A549 (cell line): ENCODE data around the gene SLC22A13. TPM values are rescaled to one million over a fixed set of nuclear protein-coding genes. Genes with fewer than 3 reads are reported as not detected.

Experiments
- ATAC-seq, 2 experiments: fragments of 200-7000 bp in 1 of 2; fragments of >200 bp in 1 of 2; cut with Nextera tagmentation in 1 of 2; cut with Tn5 transposase in 1 of 2; 3 replicates each; pipeline versions ENCODE4 v1.8.0 to v1.9.1; 2018 to 2020; ENCODE audit warnings: mild to moderate bottlenecking in 1 of 2, moderate library complexity in 1 of 2
- CTCF ChIA-PET: fragments of 300-600 bp; sonication (Branson Sonifier 250); formaldehyde crosslinking; extraction: SDS; loops from one replicate; lab custom pipeline; 2021; ENCODE audit warnings: antibody characterized with exemption, inconsistent platforms; lab: Yijun Ruan, JAX
- POLR2A ChIA-PET: fragments of 350-600 bp; formaldehyde crosslinking; extraction: SDS; loops from one replicate; lab custom pipeline; 2021; ENCODE audit warnings: antibody characterized with exemption, inconsistent platforms; lab: Yijun Ruan, JAX
- DNase-seq, 2 experiments: peaks; one replicate each; pipeline versions ENCODE4 v3.0.0 to v3.0.0-alpha.2; 2011 to 2016; ENCODE audit warnings: low read depth in 1 of 2, low spot score in 1 of 2
- FAIRE-seq: peaks from 2 replicates; lab custom pipeline; 2011; peaks lifted over from hg19 to GRCh38; lab: Jason Lieb, UNC
- H3K27ac ChIP-seq, 2 experiments: fragments of >200 bp; sonication (Bioruptor Twin); formaldehyde crosslinking; 3 replicates each; pipeline ENCODE4 v1.5.1; 2016 to 2017
- H3K4me1 ChIP-seq: fragments of >200 bp; sonication (Bioruptor Twin); formaldehyde crosslinking; 3 replicates; pipeline ENCODE4 v1.6.1; 2016
- H3K4me2 ChIP-seq: fragments of >200 bp; sonication (Bioruptor Twin); formaldehyde crosslinking; 3 replicates; pipeline ENCODE4 v1.6.1; 2016
- H3K4me3 ChIP-seq: fragments of >200 bp; sonication (Bioruptor Twin); formaldehyde crosslinking; 3 replicates; pipeline ENCODE4 v1.5.1; 2016
- H3K9me3 ChIP-seq: fragments of >200 bp; sonication (Bioruptor Twin); formaldehyde crosslinking; 3 replicates; pipeline ENCODE4 v1.6.1; 2016
- CBX2 ChIP-seq: fragments of 200-600 bp; sonication (generic); IDR thresholded peaks from 2 replicates; pipeline ENCODE4 v1.6.1; 2016; ENCODE audit warnings: low read depth, mild to moderate bottlenecking, borderline replicate concordance
- CHD2 ChIP-seq: fragments of 150-350 bp; IDR thresholded peaks from 2 replicates; pipeline ENCODE4 v1.6.1; 2014; ENCODE audit warnings: low read length; ENCODE audit not compliant: partially characterized antibody
- CTCF ChIP-seq: fragments of >200 bp; sonication (Bioruptor Twin); formaldehyde crosslinking; IDR thresholded peaks from 3 replicates; pipeline ENCODE4 v1.5.1; 2016
- EHF ChIP-seq: fragments of 250-450 bp; sonication (Bioruptor Pico); IDR thresholded peaks from 2 replicates; pipeline ENCODE4 v1.5.0; 2020; ENCODE audit warnings: mild to moderate bottlenecking
- EHMT2 ChIP-seq: fragments of 200-600 bp; sonication (generic); IDR thresholded peaks from 2 replicates; pipeline ENCODE4 v1.6.1; 2016; ENCODE audit warnings: antibody characterized with exemption, low read depth, mild to moderate bottlenecking, moderate library complexity
- EP300 ChIP-seq, 2 experiments: fragments of >200 bp; sonication (Bioruptor Twin); formaldehyde crosslinking; IDR thresholded peaks; 2 replicates in 1 of 2; 3 replicates in 1 of 2; pipeline ENCODE4 v1.6.1; 2016 to 2017
- HOXA7 ChIP-seq: fragments of 250-450 bp; sonication (Bioruptor Pico); IDR thresholded peaks from 2 replicates; pipeline ENCODE4 v1.5.0; 2020; ENCODE audit warnings: mild to moderate bottlenecking, moderate library complexity
- KDM5A ChIP-seq: fragments of 200-600 bp; sonication (generic); IDR thresholded peaks from 2 replicates; pipeline ENCODE4 v1.6.1; 2016; ENCODE audit warnings: antibody characterized with exemption, mild to moderate bottlenecking
- MAZ ChIP-seq: fragments of 150-350 bp; IDR thresholded peaks from 2 replicates; pipeline ENCODE4 v1.6.1; 2014; ENCODE audit warnings: antibody characterized with exemption, low read depth, low read length, borderline replicate concordance
- MYC ChIP-seq: IDR thresholded peaks from 2 replicates; pipeline ENCODE4 v1.6.1; 2012; ENCODE audit warnings: mild to moderate bottlenecking, inconsistent platforms, low read length, improper control_type of control experiment, borderline replicate concordance
- RAD21 ChIP-seq, 2 experiments: fragments of >200 bp in 1 of 2; sonication (Bioruptor Twin) in 1 of 2; formaldehyde crosslinking in 1 of 2; IDR thresholded peaks in 1 of 2; conservative IDR thresholded peaks in 1 of 2; 2 replicates in 1 of 2; 3 replicates in 1 of 2; pipeline ENCODE4 v1.6.1; 2012 to 2018; ENCODE audit warnings: inconsistent platforms in 1 of 2
- REST ChIP-seq: fragments of 200-600 bp; sonication (generic); IDR thresholded peaks from 2 replicates; pipeline ENCODE4 v1.6.1; 2016; ENCODE audit warnings: antibody characterized with exemption, mild to moderate bottlenecking, moderate library complexity
- RFX5 ChIP-seq: fragments of 450-650 bp; IDR thresholded peaks from 2 replicates; pipeline ENCODE4 v1.7.1; 2014; ENCODE audit warnings: antibody characterized with exemption, mild to moderate bottlenecking, moderate library complexity
- SREBF2 ChIP-seq: fragments of 450-650 bp; IDR thresholded peaks from 2 replicates; pipeline ENCODE4 v1.6.1; 2014; ENCODE audit warnings: mild to moderate bottlenecking, moderate library complexity
- ZSCAN20 ChIP-seq: fragments of 250-450 bp; sonication (Bioruptor Pico); IDR thresholded peaks from 2 replicates; pipeline ENCODE4 v1.8.0; 2022; ENCODE audit warnings: mild to moderate bottlenecking, moderate library complexity
- WGBS: methylation state at CpG from one replicate; pipeline ENCODE4 v1.1.6; 2017; ENCODE audit errors: missing lambda C conversion rate; 5-methylcytosine and 5-hydroxymethylcytosine counted together
- polyA plus RNA-seq, 4 experiments: library from polyadenylated mRNA; depleted of rRNA in 3 of 4; stranded (reverse); fragments of >200 nt; fragmentation: RNase III in 1 of 4; extraction: RNeasy Plus Mini Kit Qiagen cat#74134 plus additional on column Dnase treatment in 1 of 4; gene quantifications; 2 replicates in 3 of 4; 3 replicates in 1 of 4; pipeline ENCODE4 v1.2.3, GENCODE V29; 2011 to 2017
- TF ChIP-seq, protein P1 (sequence below): fragments of 450-650 bp; IDR thresholded peaks from 2 replicates; pipeline ENCODE4 v1.6.1; 2014; ENCODE audit warnings: antibody characterized with exemption

Gene SLC22A13
- polyA plus RNA-seq, 2 of the 4 experiments (the other 2 are of a cell fraction): 0.13 to 0.21 TPM

- Histone ChIP-seq H3K4me2 (no peak overlapping the region), H3K9me3 (no peaks in the 10 kb centered on the region), H3K4me3 (no peak overlapping the region), H3K4me1 (0 out of 3 replicates have a peak, but pooled peaks cover under 1% of the 10 kb centered on the region), H3K27ac (no peak overlapping the region)
- POLR2A ChIA-PET: interaction anchor here (0.6 kb wide), 1 partner anchor 16 kb away, joined by 4 read pairs; no protein-coding TSS in a partner anchor
- WGBS: 86% methylated on average over 3 of the region's 3 CpGs
- FAIRE-seq (no peak), DNase-seq (no peak), ATAC-seq (no peak)
- TF ChIP-seq EHF (CRISPR knock-in tag): no peak
- TF ChIP-seq HOXA7 (CRISPR knock-in tag): no peak
- no peak for TF ChIP-seq MYC
- TF ChIP-seq, protein P1, sequence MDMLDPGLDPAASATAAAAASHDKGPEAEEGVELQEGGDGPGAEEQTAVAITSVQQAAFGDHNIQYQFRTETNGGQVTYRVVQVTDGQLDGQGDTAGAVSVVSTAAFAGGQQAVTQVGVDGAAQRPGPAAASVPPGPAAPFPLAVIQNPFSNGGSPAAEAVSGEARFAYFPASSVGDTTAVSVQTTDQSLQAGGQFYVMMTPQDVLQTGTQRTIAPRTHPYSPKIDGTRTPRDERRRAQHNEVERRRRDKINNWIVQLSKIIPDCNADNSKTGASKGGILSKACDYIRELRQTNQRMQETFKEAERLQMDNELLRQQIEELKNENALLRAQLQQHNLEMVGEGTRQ: no peak
- CTCF ChIA-PET: interaction anchor here (0.8 to 1.1 kb wide), 2 partner anchors 10 to 13 kb away, joined by 3 to 4 read pairs; no protein-coding TSS in a partner anchor
Measured at GRCh38 chr3:38219609-38220197, 45.9 kb upstream of the SLC22A13 start.

- POLR2A ChIA-PET: no interaction called here
- no peak for ATAC-seq
Measured at GRCh38 chr3:38221005-38221404, 44.6 kb upstream of the SLC22A13 start.

GRCh38 chr3:38222032-38222634, 43.5 kb upstream of the SLC22A13 start:
- CTCF ChIA-PET: interaction anchor here (1.0 to 1.3 kb wide), 2 partner anchors 105 to 257 kb away, joined by 3 read pairs; no protein-coding TSS in a partner anchor
- TF ChIP-seq KDM5A (no peak), CBX2 (no peak), RAD21 (conservative IDR thresholded peaks at IDR 0.05 in 1 of 2, IDR thresholded peaks at IDR 0.05 in 1 of 2) (no peak), ZSCAN20 (CRISPR knock-in tag) (no peak), EP300 (IDR thresholded peaks at IDR 0.05) (no peak), EHMT2 (no peak), CTCF (no peak), RFX5 (no peak), MAZ (no peak), CHD2 (no peak), SREBF2 (no peak)
- POLR2A ChIA-PET: no interaction called here
- ATAC-seq (no peak), FAIRE-seq (no peak), DNase-seq (no peak)
- WGBS: 89% methylated on average over 7 of the region's 7 CpGs
- Histone ChIP-seq H3K4me1 (0 out of 3 replicates have a peak, but pooled peaks cover 7% of the 10 kb centered on the region), H3K4me3 (no peak overlapping the region), H3K27ac (no peak overlapping the region), H3K9me3 (no peaks in the 10 kb centered on the region), H3K4me2 (no peak overlapping the region)

More at GRCh38 chr3:38221005-38221404, 44.6 kb upstream of the SLC22A13 start:
- no peak for TF ChIP-seq REST
- H3K9me3 ChIP-seq: no peaks in the 10 kb centered on the region
- FAIRE-seq (no peak), DNase-seq (no peak)
- H3K4me2 ChIP-seq: no peak overlapping the region
- 94% methylated on average over 1 of the region's 1 CpG for WGBS
- H3K4me1 ChIP-seq: 0 out of 3 replicates have a peak, but pooled peaks cover 3% of the 10 kb centered on the region
- CTCF ChIA-PET: interaction anchor here (0.6 to 1.3 kb wide), 3 partner anchors 26 to 103 kb away, joined by 3 to 5 read pairs (median 3); partner anchors contain the start of gene SLC22A13
- no peak overlapping the region for H3K4me3 ChIP-seq
- no peak overlapping the region for H3K27ac ChIP-seq
